Left ventricle myocardium inferior (tissue), 1 donor: Measurements from ENCODE around the gene CALR3. TPM values are rescaled to one million over a fixed set of nuclear protein-coding genes. Genes with fewer than 3 reads are reported as not detected.
"Not testable (repeated sequence)": the region's sequence is repeated elsewhere in the genome, so short reads cannot be mapped to it uniquely, and the experiment has no call there.

Source experiments
- DNase-seq: peaks from one replicate; pipeline ENCODE4 v3.0.0-alpha.2; 2020
- H3K27ac ChIP-seq: fragments of 200-600 bp; replicated peaks from 2 replicates; pipeline ENCODE4 v1.8.0; 2021
- H3K27me3 ChIP-seq: fragments of 200-600 bp; 2 replicates; pipeline ENCODE4 v1.8.0; 2021; ENCODE audit warnings: low read depth
- H3K36me3 ChIP-seq: fragments of 200-600 bp; 2 replicates; pipeline ENCODE4 v1.8.0; 2021
- H3K4me1 ChIP-seq: fragments of 200-600 bp; 2 replicates; pipeline ENCODE4 v1.8.0; 2021
- H3K4me3 ChIP-seq: fragments of 200-600 bp; 2 replicates; pipeline ENCODE4 v1.8.0; 2021; ENCODE audit warnings: mild to moderate bottlenecking, moderate library complexity
- H3K9me3 ChIP-seq: fragments of 200-600 bp; replicated peaks from 2 replicates; pipeline ENCODE4 v1.8.0; 2021
- intact Hi-C: fragments of 100-400 bp; cut with micrococcal nuclease; formaldehyde crosslinking; loops from one replicate; pipeline ENCODE4 v1.11.0; 2022
- total RNA-seq: library from RNA; stranded (reverse); fragmentation: NEBNext Ultra II Directional; extraction: Animal tissue kit (Norgen Biotek cat#: 25700); gene quantifications from one replicate; pipeline ENCODE4 v1.2.1, GENCODE V29; 2021
- TF ChIP-seq, protein P1 (sequence below): fragments of 200-600 bp; IDR thresholded peaks from 2 replicates; pipeline ENCODE4 v1.8.0; 2021; ENCODE audit warnings: antibody characterized with exemption, mild to moderate bottlenecking, borderline replicate concordance
- donor health status: DM: no; HTN: yes; CAD: no; lungs with severe emphysema.

Gene CALR3
- total RNA-seq, 1 donor from 2014 or later, result not detected

DNA sequence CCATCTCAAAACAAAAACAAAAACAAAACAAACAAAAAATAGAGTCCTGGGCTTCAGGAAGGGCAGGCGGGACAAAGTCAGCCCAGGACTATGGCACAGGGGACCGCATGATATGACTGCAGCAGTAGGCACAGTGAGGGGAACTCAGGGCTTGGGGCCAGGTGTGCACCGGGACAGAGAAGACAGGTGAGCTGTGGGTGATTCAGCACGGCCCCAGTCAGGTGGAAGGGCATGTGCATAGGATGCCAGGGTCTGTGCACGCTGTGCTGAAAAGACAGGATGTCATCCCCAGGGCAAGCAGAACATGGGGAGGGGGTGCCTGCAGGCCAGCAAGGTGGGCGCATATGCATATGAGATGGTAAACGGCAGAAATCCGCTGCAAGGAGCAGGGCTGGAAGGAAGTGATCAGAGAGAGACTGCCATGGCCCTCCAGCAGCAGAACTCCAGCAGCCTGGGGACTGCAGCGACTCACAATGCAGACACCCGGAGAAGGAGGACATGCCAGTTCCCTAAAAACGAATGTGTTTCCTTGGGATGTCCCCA lies 39.2 kb downstream of the CALR3 start:
- Histone ChIP-seq H3K27ac (peak overlapping the region; percentile 95), H3K9me3 (no peaks in the 10 kb centered on the region), H3K27me3 (no peaks in the 10 kb centered on the region), H3K4me3 (peak overlapping the region; percentile 43), H3K4me1 (peaks cover 100% of the 10 kb centered on the region), H3K36me3 (no peaks in the 10 kb centered on the region)
- TF ChIP-seq, protein P1, sequence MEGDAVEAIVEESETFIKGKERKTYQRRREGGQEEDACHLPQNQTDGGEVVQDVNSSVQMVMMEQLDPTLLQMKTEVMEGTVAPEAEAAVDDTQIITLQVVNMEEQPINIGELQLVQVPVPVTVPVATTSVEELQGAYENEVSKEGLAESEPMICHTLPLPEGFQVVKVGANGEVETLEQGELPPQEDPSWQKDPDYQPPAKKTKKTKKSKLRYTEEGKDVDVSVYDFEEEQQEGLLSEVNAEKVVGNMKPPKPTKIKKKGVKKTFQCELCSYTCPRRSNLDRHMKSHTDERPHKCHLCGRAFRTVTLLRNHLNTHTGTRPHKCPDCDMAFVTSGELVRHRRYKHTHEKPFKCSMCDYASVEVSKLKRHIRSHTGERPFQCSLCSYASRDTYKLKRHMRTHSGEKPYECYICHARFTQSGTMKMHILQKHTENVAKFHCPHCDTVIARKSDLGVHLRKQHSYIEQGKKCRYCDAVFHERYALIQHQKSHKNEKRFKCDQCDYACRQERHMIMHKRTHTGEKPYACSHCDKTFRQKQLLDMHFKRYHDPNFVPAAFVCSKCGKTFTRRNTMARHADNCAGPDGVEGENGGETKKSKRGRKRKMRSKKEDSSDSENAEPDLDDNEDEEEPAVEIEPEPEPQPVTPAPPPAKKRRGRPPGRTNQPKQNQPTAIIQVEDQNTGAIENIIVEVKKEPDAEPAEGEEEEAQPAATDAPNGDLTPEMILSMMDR, result no peak
- intact Hi-C loops, result no loop called here
- DNase-seq, result no peak

DNA sequence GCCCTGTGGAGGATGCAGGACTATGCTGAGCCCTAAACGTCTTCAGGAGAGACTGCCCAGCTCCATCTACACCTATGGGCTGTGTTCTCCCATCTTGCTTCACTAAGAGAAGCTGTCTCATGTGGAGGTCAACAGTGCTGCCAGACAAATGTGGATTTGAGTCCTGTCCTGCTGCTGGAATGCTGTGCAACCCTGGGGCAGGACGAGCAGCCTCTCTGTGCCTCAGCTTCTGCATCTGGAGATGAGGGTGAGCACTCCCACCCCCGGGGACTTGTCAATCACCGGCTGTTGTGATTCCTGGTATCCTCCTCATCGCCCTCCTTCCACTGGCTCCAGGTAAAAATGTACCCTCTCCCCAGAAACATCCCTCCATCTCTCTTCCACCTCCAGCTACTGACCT lies 40.5 kb downstream of the CALR3 start:
- no peak overlapping the region for H3K4me3 ChIP-seq
- no peak for DNase-seq
- no peaks in the 10 kb centered on the region for H3K36me3 ChIP-seq
- H3K27me3 ChIP-seq, result no peaks in the 10 kb centered on the region
- H3K27ac ChIP-seq, result peak overlapping the region; percentile 95
- H3K4me1 ChIP-seq, result peaks cover 98% of the 10 kb centered on the region
- intact Hi-C loops, result no loop called here
- H3K9me3 ChIP-seq, result no peaks in the 10 kb centered on the region
- TF ChIP-seq, protein P1, result no peak

DNA sequence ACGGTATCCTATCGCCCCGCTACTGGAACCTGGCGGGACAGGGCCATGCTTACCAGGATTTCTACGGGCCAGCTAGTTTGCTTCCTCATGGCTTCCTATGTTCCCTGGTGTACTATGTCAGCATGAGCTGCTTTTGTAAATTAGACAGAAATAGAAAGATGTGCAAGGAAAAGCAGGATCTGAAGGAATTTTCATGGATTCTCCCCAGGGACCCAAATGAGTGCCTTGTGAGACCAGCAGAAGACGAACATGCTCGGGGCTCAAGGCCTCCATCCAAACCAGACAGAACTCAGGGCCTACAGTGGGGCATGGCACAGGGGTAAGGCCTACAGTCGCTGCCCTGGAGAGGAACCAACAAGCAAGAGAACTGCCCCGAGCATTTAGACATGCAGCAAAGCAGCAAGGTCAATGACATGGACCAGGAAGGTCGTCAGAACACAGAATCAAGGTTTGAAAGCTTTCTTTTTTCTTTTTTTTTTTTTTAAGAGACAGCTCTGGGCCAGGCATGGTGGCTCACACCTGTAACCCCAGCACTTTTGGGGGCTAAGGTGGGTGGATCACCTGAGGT lies 41.5 kb downstream of the CALR3 start:
- peaks cover 3% of the 10 kb centered on the region for H3K36me3 ChIP-seq
- TF ChIP-seq, protein P1, result no peak
- H3K27me3 ChIP-seq, result no peaks in the 10 kb centered on the region
- intact Hi-C loops, result no loop called here
- peak overlapping the region; percentile 95 for H3K27ac ChIP-seq
- DNase-seq, result no peak
- peaks cover 97% of the 10 kb centered on the region for H3K4me1 ChIP-seq
- H3K9me3 ChIP-seq, result no peaks in the 10 kb centered on the region
- no peak overlapping the region for H3K4me3 ChIP-seq

DNA sequence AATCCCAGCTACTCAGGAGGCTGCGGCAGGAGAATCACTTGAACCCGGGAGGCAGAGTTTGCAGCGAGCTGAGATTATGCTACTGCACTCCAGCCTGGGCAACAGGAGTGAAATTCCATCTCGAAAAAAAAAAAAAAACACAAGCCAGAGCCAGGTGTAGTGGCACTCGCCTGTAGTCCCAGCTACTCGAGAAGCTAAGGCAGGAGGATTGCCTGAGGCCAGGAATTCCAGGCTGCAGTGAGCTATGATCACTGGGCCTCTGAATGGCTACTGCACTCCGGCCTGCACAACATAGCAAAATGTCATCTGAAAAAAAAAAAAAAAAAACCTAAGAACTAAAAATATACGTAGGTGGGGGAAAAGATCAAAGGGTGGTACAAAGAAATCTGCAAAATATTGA lies 43.6 kb downstream of the CALR3 start:
- intact Hi-C loops, result no loop called here
- peaks cover 91% of the 10 kb centered on the region for H3K4me1 ChIP-seq

DNA sequence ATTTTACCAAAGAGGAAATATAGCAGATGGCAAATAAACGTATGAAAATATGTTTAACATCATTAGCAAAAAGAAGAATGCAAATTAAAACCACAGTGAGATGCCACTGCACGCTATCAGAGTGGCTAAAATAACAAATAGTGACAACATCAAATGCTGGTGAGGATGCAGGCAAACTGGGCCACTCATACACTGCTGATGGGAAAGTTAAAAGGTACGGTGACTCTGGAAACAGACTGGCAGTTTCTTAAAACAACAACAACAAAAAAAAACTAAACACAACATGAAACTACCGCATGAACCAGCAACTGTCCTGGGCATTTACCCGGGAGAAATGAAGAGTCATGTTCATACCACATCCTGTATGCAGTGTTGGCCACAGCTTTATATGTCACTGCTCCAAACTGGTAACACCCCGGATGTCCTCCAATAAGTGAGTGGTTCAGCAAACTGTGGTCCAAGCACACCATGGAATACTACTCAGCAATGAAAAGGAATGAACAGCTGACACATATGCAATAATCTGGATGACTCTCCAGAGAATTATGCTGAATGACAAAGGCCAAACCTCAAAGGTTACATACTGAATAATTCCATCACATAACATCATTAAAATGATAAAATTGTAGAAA lies 46.5 kb downstream of the CALR3 start:
- Histone ChIP-seq H3K27me3 (no peaks in the 10 kb centered on the region), H3K4me1 (peaks cover 91% of the 10 kb centered on the region), H3K4me3 (no peak overlapping the region), H3K36me3 (peaks cover 4% of the 10 kb centered on the region), H3K27ac (peak overlapping the region; percentile 88), H3K9me3 (no peaks in the 10 kb centered on the region)
- intact Hi-C loops, result no loop called here
- TF ChIP-seq, protein P1, result no peak
- no peak for DNase-seq

More for the DNA sequence above, 43.6 kb downstream of the CALR3 start:
- Histone ChIP-seq H3K36me3 (peaks cover 4% of the 10 kb centered on the region), H3K9me3 (no peaks in the 10 kb centered on the region), H3K4me3 (no peak overlapping the region), H3K27me3 (no peaks in the 10 kb centered on the region), H3K27ac (peak overlapping the region; percentile 95)
- TF ChIP-seq, protein P1, result no peak
- DNase-seq, result no peak

DNA sequence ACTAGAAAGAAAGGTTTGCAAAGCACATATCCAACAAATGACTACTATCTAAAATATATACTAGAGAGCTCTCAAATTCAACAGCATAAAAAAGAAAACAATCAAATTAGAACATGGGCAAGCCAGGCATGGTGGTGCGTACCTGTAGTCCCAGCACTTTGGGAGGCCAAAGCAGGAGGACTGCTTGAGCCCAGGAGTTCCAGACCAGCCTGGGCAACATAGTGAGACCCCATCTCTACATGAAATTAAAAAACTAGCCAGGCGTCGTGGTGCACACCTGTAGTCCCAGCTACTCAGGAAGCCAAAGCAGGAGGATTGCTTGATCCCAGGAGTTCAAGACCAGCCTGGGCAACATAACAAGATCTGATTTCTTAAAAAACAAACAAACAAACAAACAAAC lies 47.1 kb downstream of the CALR3 start:
- intact Hi-C loops, DNase-seq, H3K27me3 ChIP-seq, H3K36me3 ChIP-seq, H3K4me3 ChIP-seq, H3K9me3 ChIP-seq: not testable (repeated sequence)
- H3K4me1 ChIP-seq, result peaks cover 91% of the 10 kb centered on the region
- peak overlapping the region; percentile 88 for H3K27ac ChIP-seq
